PC-9 (cell line): ENCODE results near the gene EPB41L4B. TPM values are rescaled to one million over a fixed set of nuclear protein-coding genes. Genes with fewer than 3 reads are reported as not detected.

ENCODE experiments used
- BruUV-seq: library from RNA; stranded (reverse); fragments of 400-500 nt; replicated peaks from 2 replicates; lab custom pipeline; 2021; lab: Mats Ljungman, UMichigan
- CTCF ChIA-PET: fragments of 300-600 bp; sonication (Branson Sonifier 250); formaldehyde crosslinking; loops from one replicate; lab custom pipeline; 2022; ENCODE audit warnings: antibody characterized with exemption; lab: Charles Lee
- POLR2A ChIA-PET: fragments of 300-600 bp; sonication (Branson Sonifier 250); formaldehyde crosslinking; loops from one replicate; lab custom pipeline; 2022; ENCODE audit warnings: antibody characterized with exemption; ENCODE audit not compliant: unreplicated experiment; lab: Charles Lee
- DNase-seq, 2 experiments: peaks; one replicate each; pipeline versions ENCODE4 v3.0.0 to v3.0.0-alpha.2; 2015 to 2022; ENCODE audit warnings: mixed read lengths in 1 of 2
- H2AFZ ChIP-seq: fragments of 200-600 bp; sonication (generic); 2 replicates; pipeline ENCODE4 v1.8.1; 2017; ENCODE audit warnings: antibody characterized with exemption
- H3F3A ChIP-seq: fragments of 200-600 bp; sonication (generic); 2 replicates; pipeline ENCODE4 v1.8.1; 2017; ENCODE audit warnings: antibody characterized with exemption, mild to moderate bottlenecking, low read depth; ENCODE audit not compliant: insufficient read depth
- H3K27ac ChIP-seq: fragments of 200-600 bp; sonication (generic); 2 replicates; pipeline ENCODE4 v1.6.1; 2016; ENCODE audit warnings: mixed run types
- H3K27me3 ChIP-seq: fragments of 200-600 bp; sonication (generic); 2 replicates; pipeline ENCODE4 v1.6.1; 2016; ENCODE audit warnings: low read depth, mixed run types; ENCODE audit not compliant: insufficient read depth
- H3K36me3 ChIP-seq: fragments of 200-600 bp; sonication (generic); 2 replicates; pipeline ENCODE4 v1.6.1; 2016; ENCODE audit warnings: low read depth, mixed run types
- H3K4me1 ChIP-seq: fragments of 200-600 bp; sonication (generic); replicated peaks from 2 replicates; pipeline ENCODE4 v1.6.1; 2016; ENCODE audit warnings: mixed run types; ENCODE audit not compliant: insufficient read depth
- H3K4me2 ChIP-seq: fragments of 200-600 bp; sonication (generic); 2 replicates; pipeline ENCODE4 v1.6.1; 2017; ENCODE audit warnings: mixed run types
- H3K4me3 ChIP-seq: fragments of 200-600 bp; sonication (generic); 2 replicates; pipeline ENCODE4 v1.6.1; 2016; ENCODE audit warnings: mixed run types
- H3K79me2 ChIP-seq: fragments of 200-600 bp; sonication (generic); 2 replicates; pipeline ENCODE4 v1.6.1; 2017; ENCODE audit warnings: low read depth, mixed run types
- H3K9me2 ChIP-seq: fragments of 200-600 bp; sonication (generic); 2 replicates; pipeline ENCODE4 v1.8.1; 2017; ENCODE audit warnings: mild to moderate bottlenecking; ENCODE audit not compliant: insufficient read depth
- H3K9me3 ChIP-seq: fragments of 200-600 bp; sonication (generic); 2 replicates; pipeline ENCODE4 v1.8.1; 2016; ENCODE audit warnings: low read depth; ENCODE audit not compliant: insufficient read depth
- H4K20me1 ChIP-seq: fragments of 200-600 bp; sonication (generic); 2 replicates; pipeline ENCODE4 v1.8.1; 2017; ENCODE audit not compliant: insufficient read depth
- EZH2 ChIP-seq: fragments of 200-600 bp; sonication (generic); IDR thresholded peaks from 2 replicates; pipeline ENCODE4 v1.8.0; 2017; ENCODE audit warnings: antibody characterized with exemption, low read depth
- intact Hi-C: fragments of 100-400 bp; cut with micrococcal nuclease; formaldehyde crosslinking; loops from one replicate; pipeline ENCODE4 v1.10.0; 2022; ENCODE audit not compliant: unreplicated experiment
- total RNA-seq: library from RNA; stranded (reverse); gene quantifications from 2 replicates; pipeline ENCODE4 v1.2.3, GENCODE V29; 2021
- TF ChIP-seq, protein P1 (sequence below): fragments of 200-600 bp; sonication (generic); conservative IDR thresholded peaks from 2 replicates; pipeline ENCODE4 v1.6.1; 2017; ENCODE audit warnings: mixed run types, antibody characterized with exemption, mild to moderate bottlenecking, moderate library complexity

Gene EPB41L4B
- total RNA-seq, 1 experiment from 2014 or later = 4.2 TPM

DNA sequence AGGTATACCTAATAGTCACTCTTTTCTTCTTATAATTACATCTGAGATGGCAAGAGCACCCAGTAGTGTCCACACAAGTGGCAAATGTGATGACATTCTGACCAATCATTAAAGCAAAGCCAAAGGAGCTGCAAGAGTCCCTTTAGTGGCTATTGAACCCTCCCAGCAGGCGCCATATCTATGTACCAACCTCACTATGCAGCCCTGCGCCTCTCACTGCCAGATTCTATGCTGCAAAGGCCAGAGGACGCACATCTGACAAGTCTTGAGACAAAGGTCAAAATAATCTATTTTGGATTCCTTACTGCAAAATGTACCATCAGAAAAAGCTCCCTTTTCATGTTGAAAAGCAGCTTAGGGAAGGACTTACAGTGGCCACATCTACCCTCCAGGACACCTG lies 47.0 kb downstream of the EPB41L4B start:
- no peak overlapping the region for H3K27ac ChIP-seq
- H3K9me2 ChIP-seq = no peaks in the 10 kb centered on the region
- no peaks in the 10 kb centered on the region for H3K79me2 ChIP-seq
- no peaks in the 10 kb centered on the region for H3K36me3 ChIP-seq
- ChIA-PET POLR2A (interaction anchor here (0.6 kb wide), 1 partner anchor 96 kb away, joined by 6 read pairs; no protein-coding TSS in a partner anchor), CTCF (no interaction called here)
- H3K27me3 ChIP-seq = no peaks in the 10 kb centered on the region
- H3F3A ChIP-seq = no peaks in the 10 kb centered on the region
- no peak for TF ChIP-seq EZH2
- TF ChIP-seq, protein P1, sequence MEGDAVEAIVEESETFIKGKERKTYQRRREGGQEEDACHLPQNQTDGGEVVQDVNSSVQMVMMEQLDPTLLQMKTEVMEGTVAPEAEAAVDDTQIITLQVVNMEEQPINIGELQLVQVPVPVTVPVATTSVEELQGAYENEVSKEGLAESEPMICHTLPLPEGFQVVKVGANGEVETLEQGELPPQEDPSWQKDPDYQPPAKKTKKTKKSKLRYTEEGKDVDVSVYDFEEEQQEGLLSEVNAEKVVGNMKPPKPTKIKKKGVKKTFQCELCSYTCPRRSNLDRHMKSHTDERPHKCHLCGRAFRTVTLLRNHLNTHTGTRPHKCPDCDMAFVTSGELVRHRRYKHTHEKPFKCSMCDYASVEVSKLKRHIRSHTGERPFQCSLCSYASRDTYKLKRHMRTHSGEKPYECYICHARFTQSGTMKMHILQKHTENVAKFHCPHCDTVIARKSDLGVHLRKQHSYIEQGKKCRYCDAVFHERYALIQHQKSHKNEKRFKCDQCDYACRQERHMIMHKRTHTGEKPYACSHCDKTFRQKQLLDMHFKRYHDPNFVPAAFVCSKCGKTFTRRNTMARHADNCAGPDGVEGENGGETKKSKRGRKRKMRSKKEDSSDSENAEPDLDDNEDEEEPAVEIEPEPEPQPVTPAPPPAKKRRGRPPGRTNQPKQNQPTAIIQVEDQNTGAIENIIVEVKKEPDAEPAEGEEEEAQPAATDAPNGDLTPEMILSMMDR = no peak
- BruUV-seq = no TSS peak
- no peaks in the 10 kb centered on the region for H3K4me1 ChIP-seq
- H4K20me1 ChIP-seq = no peaks in the 10 kb centered on the region
- intact Hi-C loops = no loop called here
- no peak overlapping the region for H2AFZ ChIP-seq
- no peaks in the 10 kb centered on the region for H3K9me3 ChIP-seq
- no peak overlapping the region for H3K4me2 ChIP-seq
- H3K4me3 ChIP-seq = no peak overlapping the region
- no peak for DNase-seq

DNA sequence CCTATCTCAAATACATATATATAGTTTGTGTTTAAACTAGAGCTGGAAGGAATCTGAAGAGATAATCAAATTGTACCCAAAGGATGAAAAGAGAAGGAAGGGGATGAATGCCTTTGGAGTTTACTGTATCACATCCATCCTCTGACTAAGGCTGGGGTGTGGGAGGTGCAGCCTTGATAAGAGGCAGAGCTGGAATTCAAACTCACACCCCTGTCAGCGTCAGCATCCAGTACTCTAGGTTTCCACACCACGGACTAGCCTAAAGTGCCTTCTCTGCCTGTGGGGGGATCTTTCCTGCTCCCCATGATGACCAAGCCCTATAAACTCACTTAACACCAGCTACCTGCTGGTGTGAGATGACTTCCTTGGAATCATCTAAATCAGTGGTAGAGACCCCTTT lies 48.1 kb downstream of the EPB41L4B start:
- no peaks in the 10 kb centered on the region for H3F3A ChIP-seq
- no peak overlapping the region for H2AFZ ChIP-seq
- POLR2A ChIA-PET = no interaction called here
- CTCF ChIA-PET = no interaction called here
- H4K20me1 ChIP-seq = no peaks in the 10 kb centered on the region
- H3K27ac ChIP-seq = no peak overlapping the region
- no peaks in the 10 kb centered on the region for H3K9me3 ChIP-seq
- H3K9me2 ChIP-seq = no peaks in the 10 kb centered on the region
- no peaks in the 10 kb centered on the region for H3K4me1 ChIP-seq
- BruUV-seq = no TSS peak
- H3K4me3 ChIP-seq = no peak overlapping the region
- no peaks in the 10 kb centered on the region for H3K27me3 ChIP-seq
- H3K36me3 ChIP-seq = no peaks in the 10 kb centered on the region
- no peaks in the 10 kb centered on the region for H3K79me2 ChIP-seq
- DNase-seq = no peak
- intact Hi-C loops = no loop called here
- H3K4me2 ChIP-seq = no peak overlapping the region
- TF ChIP-seq, protein P1 = no peak
- no peak for TF ChIP-seq EZH2

DNA sequence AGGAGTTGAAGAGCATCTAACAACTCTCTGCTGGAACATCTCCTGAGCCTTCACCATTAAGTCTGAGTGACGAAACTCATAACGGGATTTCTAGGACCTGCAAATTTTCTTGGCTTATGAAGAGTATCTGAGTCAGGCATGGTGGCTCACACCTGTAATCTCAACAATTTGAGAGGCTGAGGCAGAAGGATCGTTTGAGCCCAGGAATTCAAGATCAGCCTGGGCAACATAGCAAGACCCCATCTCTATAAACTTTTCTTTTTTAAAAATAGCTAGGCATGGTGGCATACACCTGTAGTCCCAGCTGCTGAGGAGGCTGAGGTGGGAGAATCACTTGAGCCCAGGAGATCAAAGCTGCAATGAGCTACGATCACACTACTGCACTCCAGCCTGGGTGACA lies 48.8 kb downstream of the EPB41L4B start:
- no peaks in the 10 kb centered on the region for H3K4me1 ChIP-seq
- H3K27ac ChIP-seq = no peak overlapping the region
- TF ChIP-seq EZH2 = no peak
- TF ChIP-seq, protein P1 = no peak
- no peaks in the 10 kb centered on the region for H3K9me3 ChIP-seq
- no peak overlapping the region for H2AFZ ChIP-seq
- H3K4me3 ChIP-seq = no peak overlapping the region
- H3K4me2 ChIP-seq = no peak overlapping the region
- H3K36me3 ChIP-seq = 0 out of 2 replicates have a peak, but pooled peaks cover 4% of the 10 kb centered on the region
- DNase-seq = no peak
- H3F3A ChIP-seq = no peaks in the 10 kb centered on the region
- no peaks in the 10 kb centered on the region for H3K9me2 ChIP-seq
- H3K79me2 ChIP-seq = no peaks in the 10 kb centered on the region
- BruUV-seq = no TSS peak
- intact Hi-C loops = no loop called here
- no peaks in the 10 kb centered on the region for H4K20me1 ChIP-seq
- POLR2A ChIA-PET = no interaction called here
- CTCF ChIA-PET = no interaction called here
- H3K27me3 ChIP-seq = no peaks in the 10 kb centered on the region
